GM12864 (cell line): ENCODE measurements around the gene RNPEPL1.

Experiments
- DNase-seq: peaks from one replicate; pipeline ENCODE4 v3.0.0-alpha.2; 2011; ENCODE audit warnings: low read depth
- H3K4me3 ChIP-seq: 2 replicates; pipeline ENCODE4 v1.5.1; 2011; ENCODE audit warnings: mild to moderate bottlenecking, low read depth, low read length, control low read depth
- CTCF ChIP-seq: IDR thresholded peaks from 2 replicates; pipeline ENCODE4 v1.5.1; 2011; ENCODE audit warnings: low read depth, mild to moderate bottlenecking, moderate library complexity, low read length, control low read depth, inconsistent platforms; ENCODE audit errors: missing control alignments

The RNPEPL1 gene

GRCh38 chr2:240570531-240571313 is 2.4 kb downstream of the RNPEPL1 start:
- no peak for TF ChIP-seq CTCF
- H3K4me3 ChIP-seq, result no peak overlapping the region
- no peak for DNase-seq

GRCh38 chr2:240571314-240571973 is 3.2 kb downstream of the RNPEPL1 start:
- no peak overlapping the region for H3K4me3 ChIP-seq
- DNase-seq, result no peak
- no peak for TF ChIP-seq CTCF

- no peak for TF ChIP-seq CTCF
- no peak overlapping the region for H3K4me3 ChIP-seq
- no peak for DNase-seq
These were observed 4.1 kb downstream of the RNPEPL1 start for GRCh38 chr2:240572141-240573031.

GRCh38 chr2:240573071-240573515 is 4.8 kb downstream of the RNPEPL1 start:
- no peak for TF ChIP-seq CTCF
- no peak overlapping the region for H3K4me3 ChIP-seq
- DNase-seq, result no peak

- no peak for TF ChIP-seq CTCF
- no peak overlapping the region for H3K4me3 ChIP-seq
- DNase-seq, result no peak
These were observed 5.5 kb downstream of the RNPEPL1 start for GRCh38 chr2:240573516-240574385.
